Ovary (tissue), 3 donors: ENCODE measurements around the gene ZRANB1.

Experiments used
- EP300 ChIP-seq: sonication (generic); formaldehyde crosslinking; IDR thresholded peaks from one replicate; pipeline ENCODE4 v1.6.1; 2017; ENCODE audit warnings: antibody characterized with exemption
- POLR2A ChIP-seq: fragments of 450-650 bp; IDR thresholded peaks from one replicate; pipeline ENCODE4 v1.6.1; 2017; ENCODE audit warnings: antibody characterized with exemption, mild to moderate bottlenecking, moderate library complexity
- TF ChIP-seq, protein P1 (sequence below), 3 donors: fragments of 450-650 bp in 2 of 3; fragments of 200-600 bp in 1 of 3; IDR thresholded peaks; one replicate each; pipeline versions ENCODE4 v1.5.1 to v1.8.0; 2016 to 2022; ENCODE audit warnings: antibody characterized with exemption in 3 of 3, mild to moderate bottlenecking in 1 of 3
- donor health status: DM: no; HTN: no; CAD: no.

DNA sequence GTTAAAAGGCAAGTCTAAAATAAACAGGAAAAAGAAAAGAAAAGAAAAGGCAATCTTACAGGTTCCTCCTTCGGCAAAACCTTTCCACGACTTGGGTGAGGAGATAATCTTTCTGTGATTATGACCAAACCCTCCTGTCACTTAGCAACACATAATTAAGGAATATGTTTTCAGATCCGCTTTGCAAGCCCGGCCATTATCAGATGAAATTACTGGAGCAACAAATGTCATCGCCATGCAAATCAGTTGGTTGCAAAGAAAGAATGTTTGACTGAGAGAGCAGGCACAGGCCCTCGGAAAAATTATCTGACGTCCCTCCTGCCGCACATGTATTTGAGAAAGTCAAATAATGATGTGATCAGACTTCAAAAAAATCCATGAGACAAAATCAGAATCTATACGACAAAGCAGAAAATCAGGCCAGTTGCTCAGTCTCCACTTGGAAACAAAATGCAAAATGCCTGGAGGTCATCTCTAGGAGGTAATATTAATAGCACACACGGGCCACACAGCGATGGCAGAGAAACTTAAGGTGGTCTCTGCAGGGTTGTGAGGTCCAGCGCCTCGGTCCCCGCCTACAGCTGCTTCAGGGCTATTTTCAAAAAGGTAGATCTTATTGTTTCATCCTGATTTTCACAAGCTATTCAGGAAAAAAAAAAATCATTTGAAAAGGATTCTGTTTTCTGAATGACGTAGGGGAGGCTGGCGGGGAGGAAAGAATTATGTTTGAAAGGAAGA lies 82.7 kb downstream of the ZRANB1 start:
- no peak for TF ChIP-seq EP300
- TF ChIP-seq, protein P1, sequence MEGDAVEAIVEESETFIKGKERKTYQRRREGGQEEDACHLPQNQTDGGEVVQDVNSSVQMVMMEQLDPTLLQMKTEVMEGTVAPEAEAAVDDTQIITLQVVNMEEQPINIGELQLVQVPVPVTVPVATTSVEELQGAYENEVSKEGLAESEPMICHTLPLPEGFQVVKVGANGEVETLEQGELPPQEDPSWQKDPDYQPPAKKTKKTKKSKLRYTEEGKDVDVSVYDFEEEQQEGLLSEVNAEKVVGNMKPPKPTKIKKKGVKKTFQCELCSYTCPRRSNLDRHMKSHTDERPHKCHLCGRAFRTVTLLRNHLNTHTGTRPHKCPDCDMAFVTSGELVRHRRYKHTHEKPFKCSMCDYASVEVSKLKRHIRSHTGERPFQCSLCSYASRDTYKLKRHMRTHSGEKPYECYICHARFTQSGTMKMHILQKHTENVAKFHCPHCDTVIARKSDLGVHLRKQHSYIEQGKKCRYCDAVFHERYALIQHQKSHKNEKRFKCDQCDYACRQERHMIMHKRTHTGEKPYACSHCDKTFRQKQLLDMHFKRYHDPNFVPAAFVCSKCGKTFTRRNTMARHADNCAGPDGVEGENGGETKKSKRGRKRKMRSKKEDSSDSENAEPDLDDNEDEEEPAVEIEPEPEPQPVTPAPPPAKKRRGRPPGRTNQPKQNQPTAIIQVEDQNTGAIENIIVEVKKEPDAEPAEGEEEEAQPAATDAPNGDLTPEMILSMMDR (IDR thresholded peaks at IDR 0.05), result no peak
- no peak for TF ChIP-seq POLR2A
